GM18505 (cell line): ENCODE measurements around the gene CST3.
A peak's percentile ranks its signal among the peaks of the same experiment; 100 is the strongest.
"Not testable (repeated sequence)": the region's sequence is repeated elsewhere in the genome, so short reads cannot be mapped to it uniquely, and the experiment has no call there.

Experiments
- ATAC-seq: cut with Tn5 transposase; IDR thresholded peaks from one replicate; pipeline ENCODE4 v1.9.1; 2021; ENCODE audit not compliant: unreplicated experiment
- POLR2A ChIP-seq: IDR thresholded peaks from 4 replicates; pipeline ENCODE4 v1.6.1; 2011; ENCODE audit warnings: borderline replicate concordance; ENCODE audit not compliant: insufficient read depth, insufficient read length; ENCODE audit errors: extremely low read depth

CST3 gene

DNA sequence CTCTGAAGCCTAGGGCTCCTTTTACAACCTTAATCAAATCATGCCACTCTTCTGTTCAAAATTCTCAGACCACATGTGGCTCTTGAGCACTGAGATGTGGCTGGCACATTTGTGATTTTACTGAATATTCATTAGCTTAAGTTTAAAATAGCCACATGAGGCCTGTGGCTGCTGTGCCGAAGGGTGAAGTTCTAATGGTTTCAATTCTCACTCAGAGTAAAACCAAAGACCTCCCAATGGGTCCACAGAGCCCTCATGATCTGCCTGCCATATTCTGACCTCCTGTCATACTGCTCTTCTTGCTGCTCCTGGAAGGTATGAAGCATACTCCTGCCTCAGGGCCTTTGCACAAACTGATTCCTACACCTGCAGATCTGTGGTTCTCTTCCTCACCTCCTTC lies 7.8 kb upstream of the CST3 start:
- ATAC-seq = no peak
- no peak for TF ChIP-seq POLR2A

DNA sequence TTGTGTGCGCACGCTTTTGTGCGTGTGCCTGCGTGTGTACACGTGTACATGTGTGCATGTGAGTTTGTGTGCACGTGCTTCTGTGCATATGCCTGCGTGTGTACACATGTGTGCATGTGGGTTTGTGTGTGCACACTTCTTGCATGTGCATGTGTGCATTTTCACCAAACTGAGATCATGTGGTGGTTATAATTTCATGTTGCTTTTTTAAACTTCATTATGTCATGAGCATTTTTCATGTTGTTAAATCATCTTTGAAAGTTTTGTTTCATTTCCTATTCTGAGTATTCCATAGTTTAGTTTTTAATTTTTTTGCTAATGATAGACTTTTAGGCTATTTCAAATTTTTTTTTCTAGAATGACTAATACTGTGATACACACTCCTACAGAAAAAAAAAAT lies 6.4 kb upstream of the CST3 start:
- no peak for ATAC-seq
- TF ChIP-seq POLR2A = no peak

DNA sequence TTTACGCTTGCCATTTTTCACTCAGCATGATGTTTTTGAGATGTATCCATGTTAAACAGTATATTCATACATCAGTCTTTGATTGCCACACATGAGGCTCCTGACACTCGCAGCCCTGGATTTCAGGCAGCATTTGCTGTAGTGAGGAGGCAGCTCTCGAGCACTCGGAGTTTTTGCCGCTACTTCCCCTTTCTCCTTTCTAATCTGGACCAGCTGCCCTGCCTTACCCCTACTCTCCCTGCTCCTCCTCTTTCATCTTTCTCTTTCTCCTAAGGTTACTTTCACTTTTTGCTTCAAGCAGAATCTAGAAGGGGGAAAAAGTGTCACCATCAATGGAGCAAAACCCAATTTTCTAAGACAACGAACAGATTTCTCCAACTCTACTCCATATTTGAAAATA lies 5.9 kb upstream of the CST3 start:
- peak; percentile 48 for ATAC-seq
- TF ChIP-seq POLR2A = no peak

DNA sequence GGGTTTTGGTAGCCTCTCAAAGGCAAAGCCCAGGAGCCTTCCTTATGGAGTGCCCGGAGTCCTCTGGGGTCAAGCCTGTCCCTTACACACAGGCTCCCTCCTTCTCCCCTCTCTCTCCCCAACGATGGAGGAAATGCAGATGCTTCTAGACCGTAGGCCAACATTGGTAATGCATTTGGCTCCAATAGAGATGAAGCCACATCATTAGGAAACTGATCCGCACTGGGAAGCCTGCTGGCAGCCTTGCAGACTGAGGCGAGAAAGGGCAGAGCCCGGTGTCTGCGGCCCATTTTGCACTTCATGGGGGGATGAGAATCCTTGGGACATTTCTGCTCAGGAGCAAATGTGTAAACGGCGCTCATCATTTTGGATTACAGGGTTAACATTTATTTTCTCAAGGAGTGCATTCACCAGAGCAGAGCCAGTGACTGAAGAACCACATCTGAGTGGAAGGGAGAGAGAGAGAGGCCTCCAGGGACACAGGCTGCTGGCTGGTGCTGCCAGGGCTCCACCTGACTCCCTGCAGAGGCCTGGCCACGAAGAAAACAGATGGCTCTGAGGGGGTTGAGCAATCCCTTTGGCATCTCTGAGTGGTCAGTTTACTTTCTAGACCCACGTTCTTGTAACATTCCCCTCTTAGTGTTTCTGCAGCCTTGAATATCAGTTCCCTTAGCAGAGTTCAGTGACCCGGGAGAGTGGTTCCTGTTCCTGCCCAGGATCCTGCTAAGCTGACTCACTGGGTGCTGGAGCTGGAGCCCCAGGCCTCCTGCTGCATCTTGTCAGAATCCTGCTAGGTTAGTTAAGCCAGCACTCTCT lies 4.4 kb upstream of the CST3 start:
- no peak for ATAC-seq
- TF ChIP-seq POLR2A = no peak

DNA sequence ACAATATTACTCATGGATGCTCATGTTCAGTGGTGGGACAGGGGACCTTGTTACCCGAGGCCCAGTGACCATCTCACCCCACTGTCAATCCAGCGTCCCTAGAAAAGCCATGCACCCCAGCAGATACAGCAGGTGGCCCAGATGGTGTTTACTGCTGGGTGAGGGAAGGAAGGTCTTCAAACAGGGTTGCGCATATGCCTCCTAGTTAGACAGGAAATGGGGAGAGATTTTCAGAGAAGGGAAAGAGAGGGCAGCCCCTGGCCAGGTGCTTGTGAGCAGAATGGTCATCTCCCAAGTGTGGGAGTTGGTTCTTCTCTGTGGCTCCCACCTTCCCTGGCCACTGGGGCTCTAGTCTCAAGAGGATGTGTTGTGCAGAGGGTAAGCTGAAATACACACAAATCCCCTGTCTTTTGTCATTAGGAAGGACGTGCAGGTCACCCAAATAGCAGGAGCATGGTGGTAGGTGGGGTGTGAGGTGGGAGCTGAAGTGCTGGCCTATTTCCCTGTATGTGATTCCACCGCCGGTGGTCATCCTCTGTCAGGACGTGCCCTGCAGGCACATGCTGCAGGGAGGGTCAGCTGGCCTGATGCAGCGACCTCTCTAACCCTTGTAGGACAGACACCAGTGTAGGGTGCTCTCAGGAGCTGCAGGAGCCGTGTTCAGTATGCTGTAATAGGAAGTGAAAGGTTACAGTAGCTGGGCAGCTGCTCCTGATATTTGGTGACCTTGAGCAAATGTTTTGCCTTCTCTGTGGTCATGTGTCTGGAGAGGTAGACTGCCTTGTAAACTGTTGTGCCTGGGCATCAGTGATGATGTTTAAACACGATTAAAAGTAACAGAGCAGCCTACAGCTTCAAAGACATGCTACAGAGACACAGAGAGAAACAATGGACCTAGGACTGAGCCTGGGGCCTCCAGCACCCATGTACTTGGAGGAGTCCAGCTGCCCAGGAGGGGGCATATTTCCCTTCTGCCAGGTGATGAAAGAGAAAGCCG lies 3.2 kb upstream of the CST3 start:
- no peak for ATAC-seq

DNA sequence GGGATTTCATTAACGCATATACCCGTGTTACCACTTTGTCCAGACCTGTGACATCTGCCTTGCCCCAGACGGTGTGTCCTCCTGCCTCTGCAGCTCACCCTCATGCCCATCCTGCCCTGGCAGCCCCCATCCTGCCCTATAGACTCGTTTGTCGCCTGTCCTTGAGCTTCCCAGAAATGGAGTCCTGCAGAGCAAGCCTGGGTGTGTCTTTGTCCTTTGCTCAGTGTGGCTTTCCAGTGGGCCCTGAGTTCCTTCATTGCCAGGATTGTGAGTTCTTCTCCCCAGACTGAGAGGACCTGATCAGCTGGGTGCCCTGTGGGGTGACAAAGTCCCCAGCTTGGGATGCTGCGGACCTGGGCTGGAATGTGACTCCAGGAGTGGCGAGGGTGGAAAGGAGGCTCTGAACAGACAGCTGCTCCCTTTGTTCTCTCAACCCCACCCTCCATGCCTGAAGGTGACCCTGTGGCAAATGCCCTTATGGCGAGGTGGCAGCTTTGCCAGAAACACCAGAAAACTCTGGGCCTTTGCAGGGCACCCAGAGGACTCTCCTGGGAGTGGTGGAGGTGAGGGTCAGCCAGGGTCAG lies 2.4 kb upstream of the CST3 start:
- ATAC-seq = no peak
- TF ChIP-seq POLR2A = no peak

More for the DNA sequence above, 3.2 kb upstream of the CST3 start:
- TF ChIP-seq POLR2A = no peak

DNA sequence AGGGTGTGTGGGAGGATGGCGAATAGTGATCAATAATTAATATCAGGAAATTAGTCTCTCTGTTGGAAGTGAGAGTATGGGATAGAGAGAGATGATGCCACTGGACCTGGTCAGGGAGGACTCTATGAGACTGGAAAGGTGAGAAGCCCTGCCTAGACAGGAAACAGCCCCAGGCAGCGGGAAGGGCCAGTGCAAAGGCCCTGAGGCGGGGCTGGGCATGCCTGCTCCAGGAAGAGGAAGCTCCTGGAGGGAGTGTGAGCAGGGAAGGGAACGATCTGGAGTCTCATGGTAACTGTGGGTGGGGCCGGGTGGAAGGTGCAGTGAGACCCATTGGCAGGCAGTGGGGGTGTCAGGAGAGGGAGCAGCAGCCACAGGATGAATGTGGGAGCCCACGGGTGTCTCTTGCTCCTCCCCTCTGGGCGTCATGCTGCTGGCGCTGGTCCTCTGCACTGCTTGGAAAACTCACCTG lies 1.8 kb upstream of the CST3 start:
- ATAC-seq = no peak
- TF ChIP-seq POLR2A = no peak

DNA sequence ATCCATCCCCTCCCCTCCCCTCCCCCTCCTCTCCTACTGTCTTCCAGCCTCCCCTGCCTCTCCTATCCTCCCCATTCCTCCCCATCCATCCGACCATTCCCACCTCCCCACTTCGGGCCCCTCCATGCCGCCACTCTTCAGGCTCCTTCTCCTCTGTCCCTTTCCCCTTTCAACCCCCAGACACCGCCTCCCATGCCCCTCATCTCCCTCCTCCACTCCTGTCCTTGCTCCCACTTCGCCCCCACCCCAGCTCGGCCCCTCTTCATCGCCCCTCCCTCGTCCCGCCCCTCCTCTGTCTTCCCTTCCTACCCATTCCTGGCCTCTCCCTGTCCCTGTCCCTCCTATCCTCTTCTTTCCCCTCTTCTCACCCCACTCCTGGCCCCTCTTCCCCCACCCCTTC lies 554 bp upstream of the CST3 start:
- ATAC-seq = no peak
- no peak for TF ChIP-seq POLR2A

DNA sequence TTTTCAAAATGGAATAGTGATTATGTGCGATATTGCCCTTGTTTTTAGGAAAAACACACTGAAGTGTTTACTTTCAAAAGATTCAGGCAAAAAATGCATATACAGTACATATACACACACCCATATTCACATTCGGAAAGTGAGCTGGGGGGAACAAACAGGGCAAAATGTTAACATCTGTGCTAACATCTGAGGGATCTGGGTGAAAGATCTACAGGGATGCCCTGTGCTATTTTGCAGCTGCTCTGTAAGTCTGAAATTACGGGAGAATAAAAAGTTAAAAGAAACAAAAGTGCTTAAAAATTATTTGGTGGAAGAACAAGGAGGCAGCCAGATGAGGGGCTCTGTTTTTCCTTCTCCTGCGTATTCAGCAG lies 860 bp downstream of the CST3 start:
- no peak for ATAC-seq
- TF ChIP-seq POLR2A = no peak

DNA sequence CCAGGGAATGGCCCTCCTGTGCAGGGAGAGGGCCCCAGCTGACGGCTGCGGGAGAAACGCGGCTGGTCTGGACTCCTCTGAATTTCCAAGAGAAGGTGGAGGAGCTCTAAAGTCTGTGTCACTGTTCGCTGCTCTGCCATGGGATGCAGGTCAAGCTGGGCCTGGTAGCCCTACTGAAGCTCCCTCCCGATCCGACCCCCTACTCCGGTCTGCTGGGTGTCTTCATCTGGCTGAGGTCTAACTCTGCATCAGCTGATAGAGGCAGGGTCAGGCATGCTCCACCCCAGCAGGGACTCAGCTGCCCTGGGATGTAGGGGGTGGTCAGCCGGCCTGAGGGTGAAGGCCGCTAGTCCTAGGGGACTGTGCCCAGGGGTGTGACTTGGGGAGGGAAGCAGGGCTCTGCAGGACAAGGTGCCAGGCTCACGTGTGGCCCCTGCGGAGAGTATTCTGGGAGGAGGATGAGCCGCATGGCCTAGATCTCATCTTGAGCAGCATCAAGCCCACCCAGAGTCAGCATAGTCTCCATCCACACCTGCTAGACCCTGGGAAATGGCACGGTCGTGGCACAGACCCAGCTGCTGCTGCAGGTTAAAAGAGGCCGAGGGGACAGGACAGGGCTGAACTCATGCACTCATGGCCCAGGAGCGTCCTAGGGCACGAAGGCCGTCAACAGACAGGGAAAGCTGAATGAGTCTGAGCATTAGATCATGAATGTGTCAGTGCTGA lies 1.4 kb downstream of the CST3 start:
- ATAC-seq = no peak
- no peak for TF ChIP-seq POLR2A

DNA sequence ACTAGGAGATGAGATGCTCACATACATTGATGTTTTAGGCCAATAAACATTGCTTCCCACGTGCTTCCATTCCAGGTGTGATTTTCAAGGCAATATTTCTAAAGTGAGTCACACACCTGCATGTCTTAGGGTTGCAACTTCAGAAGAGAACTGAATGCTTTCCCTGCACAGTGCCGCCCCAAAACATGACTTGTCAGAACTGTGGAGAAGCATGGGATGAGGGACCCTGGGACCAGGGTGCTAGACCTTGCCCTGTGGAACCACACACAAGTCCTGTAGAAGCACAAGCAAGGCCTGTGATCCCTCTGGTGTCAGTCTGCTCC lies 2.0 kb downstream of the CST3 start:
- ATAC-seq = not testable (repeated sequence)

DNA sequence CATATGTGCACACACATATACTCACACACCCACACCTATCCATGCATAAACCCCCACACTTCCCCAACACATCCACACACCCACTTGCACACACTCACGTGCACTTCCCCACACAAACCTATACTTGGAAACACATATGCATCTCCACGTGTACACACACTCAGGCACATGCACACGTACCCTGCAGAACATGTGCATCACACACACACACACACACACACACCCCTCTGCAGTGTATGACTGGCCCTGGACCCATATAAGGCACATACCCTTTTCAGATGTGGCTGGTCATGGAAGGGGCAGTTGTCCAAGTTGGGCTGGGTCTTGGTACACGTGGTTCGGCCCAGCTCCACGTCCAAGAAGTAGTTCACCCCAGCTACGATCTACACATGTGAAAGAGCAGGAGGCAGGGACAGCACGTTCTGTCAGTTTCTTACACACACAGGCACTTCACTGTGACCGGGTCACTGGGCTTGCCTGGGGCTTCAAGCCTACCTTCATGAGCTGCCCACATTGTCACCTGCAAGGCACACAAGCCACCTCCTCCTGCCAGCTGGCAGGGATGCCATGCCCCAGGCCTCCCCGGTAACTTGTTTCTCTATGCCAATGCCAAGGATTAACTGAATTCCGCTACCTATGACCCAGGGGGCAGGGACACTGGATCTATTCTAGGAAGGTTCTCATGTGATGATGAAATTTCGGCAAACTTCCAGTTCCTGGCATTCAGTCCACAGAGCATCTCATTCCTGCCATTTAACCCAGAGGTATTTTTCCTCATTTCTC lies 2.6 kb downstream of the CST3 start:
- no peak for TF ChIP-seq POLR2A
- ATAC-seq = no peak
